ENCODE results near the gene RPL22L1. TPM values are rescaled to one million over a fixed set of nuclear protein-coding genes. Genes with fewer than 3 reads are reported as not detected.
A peak's percentile ranks its signal among the peaks of the same experiment; 100 is the strongest.

The RPL22L1 gene
- total RNA-seq, 1 experiment from 2014 or later: 40.0 TPM

DNA sequence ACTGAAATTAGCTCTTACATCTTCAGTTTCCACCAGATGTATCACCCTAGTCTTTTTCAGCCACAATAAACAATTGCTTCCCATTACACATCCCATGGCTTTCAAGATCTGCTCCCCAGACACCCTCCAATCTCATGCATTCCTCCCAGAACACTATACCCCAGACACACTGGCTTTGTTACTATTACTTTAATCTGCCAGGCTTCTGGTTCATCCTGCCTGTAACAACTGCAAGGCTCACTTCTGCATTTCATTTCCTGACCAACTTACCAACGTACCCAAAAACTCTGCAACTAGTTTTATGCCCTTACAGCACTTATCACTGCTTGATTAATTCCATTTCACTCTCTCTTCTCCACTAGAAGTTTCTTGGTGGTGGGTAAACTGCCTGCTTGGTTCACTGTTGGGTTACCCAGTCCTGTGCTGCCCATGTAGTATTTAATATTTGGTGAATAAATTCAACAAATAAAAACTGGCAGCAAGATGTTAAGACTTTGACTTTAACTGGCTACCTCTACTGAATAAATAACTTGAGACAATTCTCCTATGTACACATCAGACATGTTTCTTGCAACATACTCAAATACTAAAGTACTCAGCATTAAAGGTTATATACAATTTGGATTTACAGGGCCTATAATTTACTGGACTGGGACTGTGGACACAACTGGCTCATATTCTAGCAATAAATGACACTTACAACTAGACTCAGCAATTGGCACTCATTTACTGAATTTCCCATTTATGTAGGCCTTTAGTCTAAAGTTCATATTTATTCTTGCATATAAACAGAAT is 2.7 kb downstream of the RPL22L1 start:
- TF ChIP-seq EZH2 (IDR thresholded peaks at IDR 0.05; ENCODE audit: low read length, unreplicated experiment) (no peak), EZH2phosphoT487 (IDR thresholded peaks at IDR 0.05; ENCODE audit: borderline replicate concordance, low read length) (no peak)
- TF ChIP-seq, protein P1, sequence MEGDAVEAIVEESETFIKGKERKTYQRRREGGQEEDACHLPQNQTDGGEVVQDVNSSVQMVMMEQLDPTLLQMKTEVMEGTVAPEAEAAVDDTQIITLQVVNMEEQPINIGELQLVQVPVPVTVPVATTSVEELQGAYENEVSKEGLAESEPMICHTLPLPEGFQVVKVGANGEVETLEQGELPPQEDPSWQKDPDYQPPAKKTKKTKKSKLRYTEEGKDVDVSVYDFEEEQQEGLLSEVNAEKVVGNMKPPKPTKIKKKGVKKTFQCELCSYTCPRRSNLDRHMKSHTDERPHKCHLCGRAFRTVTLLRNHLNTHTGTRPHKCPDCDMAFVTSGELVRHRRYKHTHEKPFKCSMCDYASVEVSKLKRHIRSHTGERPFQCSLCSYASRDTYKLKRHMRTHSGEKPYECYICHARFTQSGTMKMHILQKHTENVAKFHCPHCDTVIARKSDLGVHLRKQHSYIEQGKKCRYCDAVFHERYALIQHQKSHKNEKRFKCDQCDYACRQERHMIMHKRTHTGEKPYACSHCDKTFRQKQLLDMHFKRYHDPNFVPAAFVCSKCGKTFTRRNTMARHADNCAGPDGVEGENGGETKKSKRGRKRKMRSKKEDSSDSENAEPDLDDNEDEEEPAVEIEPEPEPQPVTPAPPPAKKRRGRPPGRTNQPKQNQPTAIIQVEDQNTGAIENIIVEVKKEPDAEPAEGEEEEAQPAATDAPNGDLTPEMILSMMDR (conservative IDR thresholded peaks at IDR 0.05; ENCODE audit: low read depth, low read length): no peak
- Histone ChIP-seq H3K9me3 (ENCODE audit: low read length) (no peaks in the 10 kb centered on the region), H2AFZ (ENCODE audit: low read length) (no peak overlapping the region), H3K27ac (ENCODE audit: low read length) (no peak overlapping the region), H3F3A (ENCODE audit: low read length, unreplicated experiment) (peaks cover 35% of the 10 kb centered on the region), H3K4me1 (ENCODE audit: insufficient read depth, low read length) (peaks cover 17% of the 10 kb centered on the region), H3K36me3 (ENCODE audit: low read depth, low read length) (peaks cover 34% of the 10 kb centered on the region), H3K9ac (ENCODE audit: low read length) (peak overlapping the region; percentile 98; the same call in 1 of the 2 replicates), H3K27me3 (ENCODE audit: low read length) (no peaks in the 10 kb centered on the region), H3K79me2 (ENCODE audit: low read length) (peaks cover 41% of the 10 kb centered on the region), H3K4me3 (ENCODE audit: low read length) (peak overlapping the region; percentile 93), H4K20me1 (ENCODE audit: low read length) (peaks cover 41% of the 10 kb centered on the region), H3K9me2 (replicated peaks; ENCODE audit: low read length) (no peaks in the 10 kb centered on the region), H3K4me2 (ENCODE audit: low read length) (peak overlapping the region; percentile 80)
- DNase-seq: no peak
- intact Hi-C loops (cut with micrococcal nuclease): no loop called here
- no TSS peak for BruUV-seq (replicated peaks)
- ChIA-PET CTCF (no interaction called here), POLR2A (ENCODE audit: unreplicated experiment) (interaction anchor here (0.6 kb wide), 1 partner anchor 46 kb away, joined by 6 read pairs; no protein-coding TSS in a partner anchor)
- ATAC-seq: no peak

DNA sequence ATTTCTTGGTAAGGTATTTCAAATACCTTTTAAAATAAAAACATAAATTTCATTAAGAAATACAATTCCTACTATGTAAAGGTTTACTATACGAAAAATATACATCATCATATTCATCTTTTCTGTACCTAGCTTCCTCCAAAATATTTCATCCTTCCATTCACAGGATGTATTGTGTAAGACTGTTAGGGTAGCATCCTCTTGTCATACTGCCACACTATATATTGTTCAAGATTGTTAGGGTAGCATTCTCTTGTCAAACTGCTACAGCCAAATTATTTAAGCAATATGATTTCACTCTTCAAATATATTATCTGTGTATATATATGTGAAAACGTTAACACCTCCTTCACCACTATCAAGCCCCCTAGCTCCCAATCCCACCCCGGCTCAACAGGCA is 3.5 kb downstream of the RPL22L1 start:
- Histone ChIP-seq H3K79me2 (ENCODE audit: low read length) (peaks cover 41% of the 10 kb centered on the region), H3K36me3 (ENCODE audit: low read depth, low read length) (peaks cover 34% of the 10 kb centered on the region), H3K27me3 (ENCODE audit: low read length) (no peaks in the 10 kb centered on the region), H3F3A (ENCODE audit: low read length, unreplicated experiment) (peaks cover 35% of the 10 kb centered on the region), H3K9ac (ENCODE audit: low read length) (no peak overlapping the region), H3K27ac (ENCODE audit: low read length) (no peak overlapping the region), H3K9me2 (replicated peaks; ENCODE audit: low read length) (no peaks in the 10 kb centered on the region), H3K4me2 (ENCODE audit: low read length) (peak overlapping the region; percentile 80; the same call in 1 of the 2 replicates), H3K4me1 (ENCODE audit: insufficient read depth, low read length) (peaks cover 17% of the 10 kb centered on the region), H3K4me3 (ENCODE audit: low read length) (peak overlapping the region; percentile 93), H4K20me1 (ENCODE audit: low read length) (peaks cover 41% of the 10 kb centered on the region), H3K9me3 (ENCODE audit: low read length) (no peaks in the 10 kb centered on the region), H2AFZ (ENCODE audit: low read length) (no peak overlapping the region)
- POLR2A ChIA-PET (ENCODE audit: unreplicated experiment): no interaction called here
- ATAC-seq (no peak), DNase-seq (no peak)
- TF ChIP-seq EZH2 (IDR thresholded peaks at IDR 0.05; ENCODE audit: low read length, unreplicated experiment) (no peak), EZH2phosphoT487 (IDR thresholded peaks at IDR 0.05; ENCODE audit: borderline replicate concordance, low read length) (no peak)
- TF ChIP-seq, protein P1 (conservative IDR thresholded peaks at IDR 0.05; ENCODE audit: low read depth, low read length): no peak
- no TSS peak for BruUV-seq (replicated peaks)
- CTCF ChIA-PET: no interaction called here
- intact Hi-C loops (cut with micrococcal nuclease): no loop called here

Measured in PC-3 (cell line).